Hematopoietic multipotent progenitor cell treated with erythropoietin and hydrocortisone succinate and interleukin-3 and kit ligand, for 15 days (in vitro differentiated cells): ENCODE measurements around the gene PTPRS.

Source experiments
- DNase-seq: peaks from one replicate; pipeline ENCODE4 v3.0.0-alpha.2; 2015; ENCODE audit warnings: low spot score

Gene PTPRS

GRCh38 chr19:5354403-5354802, 13.8 kb upstream of the PTPRS start:
- DNase-seq: no peak

- DNase-seq: no peak
Measured at GRCh38 chr19:5352229-5352763, 11.7 kb upstream of the PTPRS start.

- DNase-seq: no peak
Measured at GRCh38 chr19:5351731-5352228, 11.2 kb upstream of the PTPRS start.

- no peak for DNase-seq
Measured at GRCh38 chr19:5349041-5349440, 8.4 kb upstream of the PTPRS start.

- DNase-seq: no peak
Measured at GRCh38 chr19:5345895-5346386, 5.3 kb upstream of the PTPRS start.

GRCh38 chr19:5343848-5344247, 3.2 kb upstream of the PTPRS start:
- no peak for DNase-seq

GRCh38 chr19:5342573-5343201, 2.1 kb upstream of the PTPRS start:
- no peak for DNase-seq

GRCh38 chr19:5341981-5342380, 1.4 kb upstream of the PTPRS start:
- no peak for DNase-seq

- no peak for DNase-seq
Measured at GRCh38 chr19:5341448-5341820, 822 bp upstream of the PTPRS start.

GRCh38 chr19:5339950-5340636, 519 bp downstream of the PTPRS start:
- DNase-seq: no peak

- DNase-seq: no peak
Measured at GRCh38 chr19:5339198-5339949, 1.2 kb downstream of the PTPRS start.

GRCh38 chr19:5338656-5339197, 1.9 kb downstream of the PTPRS start:
- DNase-seq: no peak

GRCh38 chr19:5337708-5338655, 2.6 kb downstream of the PTPRS start:
- DNase-seq: no peak

- DNase-seq: no peak
Measured at GRCh38 chr19:5337126-5337525, 3.5 kb downstream of the PTPRS start.

- no peak for DNase-seq
Measured at GRCh38 chr19:5336195-5336965, 4.2 kb downstream of the PTPRS start.

GRCh38 chr19:5335593-5335992, 5.0 kb downstream of the PTPRS start:
- DNase-seq: no peak

- DNase-seq: no peak
Measured at GRCh38 chr19:5334824-5335500, 5.7 kb downstream of the PTPRS start.

GRCh38 chr19:5334366-5334739, 6.3 kb downstream of the PTPRS start:
- no peak for DNase-seq

GRCh38 chr19:5333581-5334365, 6.8 kb downstream of the PTPRS start:
- DNase-seq: no peak
